Stimulated activated naive CD8-positive, alpha-beta T cell treated with anti-CD3 and anti-CD28 coated beads, Interleukin-15, Interleukin-2, amounts not matched to agents 100 ng/mL and 50 ng/mL, for 24 hours (primary cell): ENCODE data around the gene SLC44A1.
A peak's percentile ranks its signal among the peaks of the same experiment; 100 is the strongest.

Experiments used
- H3K27ac Mint-ChIP-seq: one replicate; pipeline ENCODE4 v1.8.0; 2021; ENCODE audit warnings: mild to moderate bottlenecking, mixed read lengths
- H3K27me3 Mint-ChIP-seq: one replicate; pipeline ENCODE4 v1.8.0; 2021; ENCODE audit warnings: mixed read lengths
- H3K36me3 Mint-ChIP-seq: one replicate; pipeline ENCODE4 v1.8.0; 2021; ENCODE audit warnings: low read depth, mixed read lengths
- H3K4me1 Mint-ChIP-seq: one replicate; pipeline ENCODE4 v1.8.0; 2021; ENCODE audit warnings: low read depth, mixed read lengths
- H3K4me3 Mint-ChIP-seq: one replicate; pipeline ENCODE4 v1.8.0; 2021; ENCODE audit warnings: mild to moderate bottlenecking, mixed read lengths
- H3K9me3 Mint-ChIP-seq: one replicate; pipeline ENCODE4 v1.8.0; 2021; ENCODE audit warnings: mixed read lengths

The SLC44A1 gene

GRCh38 chr9:105438141-105438806 lies 193.8 kb downstream of the SLC44A1 start:
- Mint-ChIP-seq H3K27me3 (no peaks in the 10 kb centered on the region), H3K4me3 (no peak overlapping the region), H3K27ac (no peak overlapping the region), H3K4me1 (no peaks in the 10 kb centered on the region), H3K36me3 (no peaks in the 10 kb centered on the region), H3K9me3 (no peaks in the 10 kb centered on the region)

DNA sequence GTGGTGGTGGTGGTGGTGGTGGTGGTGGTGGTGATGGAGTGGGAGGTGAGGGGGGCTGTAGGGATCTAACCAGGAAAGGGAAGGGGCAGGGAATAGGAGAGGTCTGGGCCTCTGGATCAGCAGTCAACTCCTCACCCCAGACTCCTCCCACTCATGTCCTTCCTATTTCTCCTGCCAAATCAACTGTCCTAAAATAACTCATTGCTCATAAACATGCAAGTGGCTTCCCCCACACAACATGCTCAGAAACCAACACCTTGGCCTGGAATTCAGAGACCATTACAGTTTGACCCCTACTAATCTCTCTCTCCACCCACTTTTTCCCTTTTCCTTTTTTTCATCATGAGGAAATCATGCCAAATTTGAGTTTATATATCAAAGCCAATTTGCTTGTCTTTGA lies 195.0 kb downstream of the SLC44A1 start:
- no peaks in the 10 kb centered on the region for H3K4me1 Mint-ChIP-seq
- H3K27ac Mint-ChIP-seq = no peak overlapping the region
- no peak overlapping the region for H3K4me3 Mint-ChIP-seq
- no peaks in the 10 kb centered on the region for H3K9me3 Mint-ChIP-seq
- no peaks in the 10 kb centered on the region for H3K36me3 Mint-ChIP-seq
- no peaks in the 10 kb centered on the region for H3K27me3 Mint-ChIP-seq

- no peaks in the 10 kb centered on the region for H3K4me1 Mint-ChIP-seq
- no peaks in the 10 kb centered on the region for H3K36me3 Mint-ChIP-seq
- H3K4me3 Mint-ChIP-seq = no peak overlapping the region
- no peak overlapping the region for H3K27ac Mint-ChIP-seq
- H3K9me3 Mint-ChIP-seq = no peaks in the 10 kb centered on the region
- no peaks in the 10 kb centered on the region for H3K27me3 Mint-ChIP-seq
These were observed 197.2 kb downstream of the SLC44A1 start for GRCh38 chr9:105441616-105442160.

- H3K27ac Mint-ChIP-seq = no peak overlapping the region
- no peaks in the 10 kb centered on the region for H3K9me3 Mint-ChIP-seq
- no peaks in the 10 kb centered on the region for H3K36me3 Mint-ChIP-seq
- H3K27me3 Mint-ChIP-seq = no peaks in the 10 kb centered on the region
- H3K4me3 Mint-ChIP-seq = no peak overlapping the region
- peaks cover 5% of the 10 kb centered on the region for H3K4me1 Mint-ChIP-seq
These were observed 198.7 kb downstream of the SLC44A1 start for GRCh38 chr9:105443121-105443520.

DNA sequence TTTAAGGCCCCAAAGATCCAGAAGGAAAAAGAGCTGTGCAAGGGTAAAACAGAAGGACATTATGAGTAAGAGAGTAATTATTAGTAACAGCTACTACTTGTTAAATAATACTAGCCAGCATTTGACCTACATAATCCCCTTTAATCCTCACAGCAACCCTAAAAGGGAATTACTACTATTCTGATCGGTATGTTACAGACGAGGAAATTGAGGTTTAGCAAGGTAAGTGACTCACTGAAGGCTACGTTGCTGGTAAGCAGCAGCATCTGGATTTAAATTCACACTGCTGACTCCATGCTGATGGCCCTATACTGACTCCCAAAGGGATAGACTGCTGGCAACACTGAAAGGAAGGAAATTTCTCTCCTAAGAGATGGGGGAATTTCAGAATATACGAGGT lies 199.7 kb downstream of the SLC44A1 start:
- Mint-ChIP-seq H3K4me1 (peaks cover 10% of the 10 kb centered on the region), H3K27ac (no peak overlapping the region), H3K4me3 (no peak overlapping the region), H3K9me3 (no peaks in the 10 kb centered on the region), H3K36me3 (no peaks in the 10 kb centered on the region), H3K27me3 (peaks cover 7% of the 10 kb centered on the region)

- Mint-ChIP-seq H3K27ac (no peak overlapping the region), H3K36me3 (no peaks in the 10 kb centered on the region), H3K9me3 (no peaks in the 10 kb centered on the region), H3K4me3 (no peak overlapping the region), H3K4me1 (peaks cover 10% of the 10 kb centered on the region), H3K27me3 (peaks cover 8% of the 10 kb centered on the region)
These were observed 200.9 kb downstream of the SLC44A1 start for GRCh38 chr9:105445203-105445881.

GRCh38 chr9:105447386-105447813 lies 202.9 kb downstream of the SLC44A1 start:
- Mint-ChIP-seq H3K4me1 (peaks cover 10% of the 10 kb centered on the region), H3K36me3 (no peaks in the 10 kb centered on the region), H3K27ac (peak overlapping the region; percentile 34), H3K27me3 (peaks cover 8% of the 10 kb centered on the region), H3K9me3 (no peaks in the 10 kb centered on the region), H3K4me3 (peak overlapping the region; percentile 86)

- H3K27ac Mint-ChIP-seq = peak within 1 kb of the TSS; percentile 58
These were observed 203.7 kb downstream of the SLC44A1 start, which contains the start of gene FSD1L for GRCh38 chr9:105447814-105448812. TSS of gene FSD1L (plus strand) at chr9:105448034. CDS start at chr9:105448221, 187 bp downstream.

DNA sequence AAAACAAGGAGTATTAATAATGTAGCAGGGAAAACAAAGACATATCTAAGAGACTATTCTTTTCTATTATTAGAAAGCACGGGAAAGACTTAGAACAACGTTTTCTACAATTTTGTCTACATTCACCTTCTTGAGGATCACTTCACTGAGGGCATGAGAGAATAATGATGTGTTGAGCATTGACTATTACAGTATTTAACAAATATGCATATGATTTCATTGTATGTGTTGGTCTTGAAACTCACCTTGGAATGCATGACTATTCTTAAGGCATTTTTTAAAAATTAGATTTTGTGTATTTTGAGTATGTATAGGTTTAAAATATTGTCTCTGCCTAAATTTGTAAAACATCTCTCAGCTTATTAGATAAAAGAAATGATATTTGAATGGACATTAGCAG lies 204.6 kb downstream of the SLC44A1 start:
- Mint-ChIP-seq H3K4me1 (peaks cover 10% of the 10 kb centered on the region), H3K4me3 (peak overlapping the region; percentile 86), H3K27me3 (peaks cover 8% of the 10 kb centered on the region), H3K27ac (no peak overlapping the region), H3K9me3 (no peaks in the 10 kb centered on the region), H3K36me3 (no peaks in the 10 kb centered on the region)

More at GRCh38 chr9:105447814-105448812, 203.7 kb downstream of the SLC44A1 start, which contains the start of gene FSD1L:
- Mint-ChIP-seq H3K4me3 (peak within 1 kb of the TSS; percentile 86), H3K9me3 (no peaks in the 10 kb centered on the region), H3K27me3 (peaks cover 8% of the 10 kb centered on the region), H3K4me1 (peaks cover 10% of the 10 kb centered on the region), H3K36me3 (no peaks in the 10 kb centered on the region)

GRCh38 chr9:105452185-105452584 lies 207.7 kb downstream of the SLC44A1 start:
- Mint-ChIP-seq H3K4me3 (no peak overlapping the region), H3K27ac (no peak overlapping the region), H3K9me3 (no peaks in the 10 kb centered on the region), H3K36me3 (no peaks in the 10 kb centered on the region), H3K4me1 (peaks cover 10% of the 10 kb centered on the region), H3K27me3 (peaks cover 8% of the 10 kb centered on the region)

DNA sequence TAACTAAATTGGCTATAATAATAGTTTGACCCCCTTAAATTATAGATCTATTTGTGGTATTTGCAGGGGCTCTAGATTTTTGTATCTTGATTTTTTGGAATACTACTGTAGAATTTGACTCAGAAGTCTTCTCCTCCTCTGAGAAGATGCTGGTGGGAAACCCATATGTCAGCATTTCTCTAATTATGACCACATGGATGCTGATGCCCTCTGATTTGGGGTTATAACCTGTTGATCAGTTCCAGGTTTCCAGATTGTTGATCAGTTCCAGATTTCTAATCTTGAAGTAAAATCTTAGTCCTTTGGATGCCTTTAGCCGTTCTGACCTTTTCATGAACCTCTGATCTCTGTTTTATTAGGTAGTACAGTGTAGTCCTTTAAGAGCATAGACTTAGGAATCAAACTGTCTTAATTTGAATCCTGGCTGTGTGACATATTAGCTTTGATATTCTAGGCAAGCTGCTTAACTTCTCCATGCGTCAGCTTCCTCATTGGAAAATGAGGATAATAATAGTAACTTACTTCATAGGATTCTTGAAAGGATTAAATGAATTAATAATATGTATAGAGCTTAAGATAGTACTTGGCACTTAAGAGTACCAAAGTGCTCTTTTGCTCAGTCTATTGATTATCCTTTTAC lies 211.5 kb downstream of the SLC44A1 start:
- H3K27me3 Mint-ChIP-seq = no peaks in the 10 kb centered on the region
- no peaks in the 10 kb centered on the region for H3K4me1 Mint-ChIP-seq
- H3K9me3 Mint-ChIP-seq = peaks cover 10% of the 10 kb centered on the region
- H3K36me3 Mint-ChIP-seq = peaks cover 4% of the 10 kb centered on the region
- H3K27ac Mint-ChIP-seq = no peak overlapping the region
- no peak overlapping the region for H3K4me3 Mint-ChIP-seq

DNA sequence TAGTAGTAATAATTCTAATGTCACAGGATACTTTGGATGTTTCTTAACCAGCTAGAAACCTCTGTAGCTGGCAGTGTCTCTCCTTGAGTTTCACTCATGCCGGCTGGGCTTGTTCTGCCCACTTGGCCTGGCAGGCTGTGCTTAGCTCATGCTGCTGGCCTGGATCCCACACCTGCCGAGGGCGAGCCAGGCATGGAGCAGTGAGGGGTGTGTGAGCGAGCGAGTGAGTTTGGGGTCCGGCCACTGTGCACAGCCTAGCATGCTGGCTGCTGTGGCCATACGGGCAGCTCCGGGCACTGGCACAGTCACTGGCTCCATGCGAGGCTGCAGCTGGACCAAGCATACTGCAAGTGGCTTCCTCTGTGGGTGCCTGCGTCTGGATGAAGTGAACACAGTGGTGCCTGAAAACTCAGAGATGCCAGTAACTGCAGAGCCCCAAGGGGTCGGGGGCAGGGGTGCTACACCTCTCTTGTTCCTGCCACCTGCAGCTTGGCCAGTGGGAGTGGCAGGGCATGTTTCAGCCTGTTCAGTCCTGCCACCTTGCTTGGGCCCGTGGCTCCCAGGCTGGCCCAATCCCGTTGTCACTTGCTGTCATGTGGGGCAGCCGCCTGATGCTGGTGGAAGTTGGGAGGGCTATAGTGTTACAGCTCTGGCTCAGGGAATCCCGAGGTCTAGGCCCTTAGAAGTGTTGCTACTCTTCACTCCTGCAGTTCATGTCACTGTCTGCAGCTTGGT lies 213.3 kb downstream of the SLC44A1 start:
- Mint-ChIP-seq H3K4me3 (no peak overlapping the region), H3K27me3 (no peaks in the 10 kb centered on the region), H3K36me3 (peaks cover 4% of the 10 kb centered on the region), H3K4me1 (no peaks in the 10 kb centered on the region), H3K9me3 (peaks cover 10% of the 10 kb centered on the region), H3K27ac (no peak overlapping the region)

DNA sequence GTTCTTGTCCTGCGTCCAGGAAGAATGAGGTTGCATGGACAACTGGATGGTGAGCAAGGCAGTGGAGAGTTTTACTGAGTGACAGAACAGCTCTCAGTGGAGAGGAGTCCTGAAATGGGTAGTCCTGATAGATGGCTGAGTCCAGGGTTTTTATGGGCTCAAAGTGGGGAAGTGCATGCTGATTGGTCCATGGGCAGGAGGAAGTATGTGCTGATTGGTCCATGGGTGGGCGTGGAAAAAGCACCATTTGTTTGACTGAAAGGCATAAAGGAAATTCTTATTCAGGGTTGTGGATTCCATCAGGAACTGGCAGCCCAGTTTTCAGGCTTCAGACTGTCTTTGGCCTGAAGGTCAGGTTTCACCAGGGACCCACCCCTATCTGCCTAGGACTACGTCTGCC lies 214.0 kb downstream of the SLC44A1 start:
- no peak overlapping the region for H3K4me3 Mint-ChIP-seq
- peaks cover 10% of the 10 kb centered on the region for H3K9me3 Mint-ChIP-seq
- no peaks in the 10 kb centered on the region for H3K27me3 Mint-ChIP-seq
- H3K36me3 Mint-ChIP-seq = peaks cover 4% of the 10 kb centered on the region
- no peak overlapping the region for H3K27ac Mint-ChIP-seq
- H3K4me1 Mint-ChIP-seq = no peaks in the 10 kb centered on the region

DNA sequence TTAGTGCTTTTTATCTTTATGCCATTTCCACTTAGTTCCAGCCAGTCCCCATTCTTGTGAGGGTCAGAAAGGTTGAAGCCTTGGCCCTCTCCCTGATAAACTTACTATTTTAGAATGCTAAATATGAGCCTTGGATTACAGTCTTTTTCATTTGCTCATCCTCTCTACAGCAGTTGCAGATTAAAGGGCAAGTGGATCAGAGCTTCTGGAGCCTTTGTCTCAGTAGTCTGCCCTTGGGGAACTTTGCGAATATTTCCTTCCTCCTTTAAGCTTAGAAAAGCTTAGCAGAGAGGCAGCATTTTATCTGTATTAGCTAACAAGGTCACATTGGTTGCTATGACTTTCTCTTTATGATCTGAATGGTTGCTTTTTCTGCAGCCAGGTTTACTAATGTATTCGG lies 214.9 kb downstream of the SLC44A1 start:
- H3K36me3 Mint-ChIP-seq = peaks cover 4% of the 10 kb centered on the region
- H3K27me3 Mint-ChIP-seq = no peaks in the 10 kb centered on the region
- no peak overlapping the region for H3K4me3 Mint-ChIP-seq
- H3K4me1 Mint-ChIP-seq = no peaks in the 10 kb centered on the region
- H3K27ac Mint-ChIP-seq = no peak overlapping the region
- peaks cover 10% of the 10 kb centered on the region for H3K9me3 Mint-ChIP-seq
